Measurements from ENCODE around the gene TCIRG1. TPM values are rescaled to one million over a fixed set of nuclear protein-coding genes. Genes with fewer than 3 reads are reported as not detected.
A peak's percentile ranks its signal among the peaks of the same experiment; 100 is the strongest.

Gene TCIRG1
- total and polyA plus RNA-seq, 2 of the 13 experiments (the other 11 are each of a cell fraction or from before 2014, with no cell fraction given) = 48.0 to 69.6 TPM

- TF ChIP-seq ZNF576 (CRISPR knock-in tag; IDR thresholded peaks at IDR 0.05) = no peak
- TF ChIP-seq ZNF598 (CRISPR knock-in tag; IDR thresholded peaks at IDR 0.05; ENCODE audit: borderline replicate concordance) = no peak
- peak in 1 of 2 experiments; percentile 62; a peak in 1 of 4 replicates for TF ChIP-seq POLR2A (IDR thresholded peaks at IDR 0.05; ENCODE audit: insufficient read depth in 1 of 2, low read depth in 2 of 2, low read length in 2 of 2)
- TF ChIP-seq SOX13 (IDR thresholded peaks at IDR 0.05) = no peak
- no peak for TF ChIP-seq SOX13 (CRISPR knock-in tag; conservative IDR thresholded peaks at IDR 0.05 in 1 of 2, IDR thresholded peaks at IDR 0.05 in 1 of 2)
- no peak for TF ChIP-seq SMC3 (IDR thresholded peaks at IDR 0.05; ENCODE audit: low read length)
- TF ChIP-seq DPF2 (CRISPR knock-in tag; IDR thresholded peaks at IDR 0.05; ENCODE audit: borderline replicate concordance, low read depth) = no peak
- no peak for TF ChIP-seq TSC22D2 (CRISPR knock-in tag; IDR thresholded peaks at IDR 0.05; ENCODE audit: borderline replicate concordance)
- TF ChIP-seq PATZ1 (CRISPR knock-in tag; IDR thresholded peaks at IDR 0.05) = peak; percentile 92
- no peak for TF ChIP-seq IKZF1 (IDR thresholded peaks at IDR 0.05)
- TF ChIP-seq GLMP (CRISPR knock-in tag; IDR thresholded peaks at IDR 0.05; ENCODE audit: borderline replicate concordance) = no peak
- no peak for TF ChIP-seq ZNF383 (CRISPR knock-in tag; IDR thresholded peaks at IDR 0.05; ENCODE audit: borderline replicate concordance)
- TF ChIP-seq SIX1 (CRISPR knock-in tag; IDR thresholded peaks at IDR 0.05; ENCODE audit: borderline replicate concordance) = no peak
- TF ChIP-seq ZNF740 (CRISPR knock-in tag; IDR thresholded peaks at IDR 0.05) = peak; percentile 84
- TF ChIP-seq ZBTB34 (CRISPR knock-in tag; IDR thresholded peaks at IDR 0.05) = no peak
- TF ChIP-seq NFATC3 (CRISPR knock-in tag; IDR thresholded peaks at IDR 0.05) = no peak
- peak; percentile 47; the same call in 1 of the 2 replicates for TF ChIP-seq RBFOX2 (IDR thresholded peaks at IDR 0.05; ENCODE audit: low read depth, low read length)
- no peak for TF ChIP-seq ZNF644 (CRISPR knock-in tag; IDR thresholded peaks at IDR 0.05; ENCODE audit: low read depth)
- TF ChIP-seq ARID3A (IDR thresholded peaks at IDR 0.05; ENCODE audit: low read depth, low read length) = no peak
- peak; percentile 44; the same call in 1 of the 2 replicates for TF ChIP-seq ZNF710 (CRISPR knock-in tag; IDR thresholded peaks at IDR 0.05; ENCODE audit: borderline replicate concordance)
Observed at GRCh38 chr11:68040101-68040956, 1.5 kb downstream of the TCIRG1 start (continued).

Data from HepG2 (cell line).